Measurements from ENCODE around the gene VPS16. TPM values are rescaled to one million over a fixed set of nuclear protein-coding genes. Genes with fewer than 3 reads are reported as not detected.

VPS16 gene
- total and polyA plus RNA-seq, 2 donors (not counting 1 experiment from before 2014, with no cell fraction given): 63.0 to 68.2 TPM

DNA sequence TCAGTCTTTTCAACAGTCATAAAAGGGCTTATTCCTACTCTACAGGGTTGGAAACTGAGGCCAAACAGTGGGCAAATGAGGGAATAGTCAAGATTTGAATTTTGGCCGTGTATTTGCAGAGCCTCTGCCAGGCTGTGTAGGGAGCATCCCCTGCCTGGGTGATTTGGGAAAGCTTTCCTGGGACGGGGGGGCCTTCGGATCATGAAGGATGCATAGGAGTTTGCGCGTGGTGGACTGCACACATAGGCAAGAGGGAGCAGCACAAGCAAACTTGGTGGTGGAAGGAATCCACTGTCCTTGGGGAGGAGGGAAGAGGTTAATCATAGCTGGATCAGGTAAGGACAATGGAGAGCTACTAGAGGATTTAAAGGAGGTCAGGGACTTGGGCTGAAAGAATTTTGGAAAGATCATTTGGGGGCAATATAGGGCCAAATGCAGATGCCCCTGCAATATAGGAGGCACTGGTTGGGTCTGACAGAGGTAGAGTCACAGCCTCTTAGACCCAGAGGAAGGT is 35.2 kb downstream of the VPS16 start:
- no peak overlapping the region for H3K4me2 ChIP-seq (replicated peaks; ENCODE audit: low read depth, low read length, poor library complexity, severe bottlenecking)
- POLR2A ChIA-PET: no interaction called here
- whole genome bisulfite sequencing (ENCODE audit: insufficient coverage): 98% methylated on average over 5 of the region's 5 CpGs

DNA sequence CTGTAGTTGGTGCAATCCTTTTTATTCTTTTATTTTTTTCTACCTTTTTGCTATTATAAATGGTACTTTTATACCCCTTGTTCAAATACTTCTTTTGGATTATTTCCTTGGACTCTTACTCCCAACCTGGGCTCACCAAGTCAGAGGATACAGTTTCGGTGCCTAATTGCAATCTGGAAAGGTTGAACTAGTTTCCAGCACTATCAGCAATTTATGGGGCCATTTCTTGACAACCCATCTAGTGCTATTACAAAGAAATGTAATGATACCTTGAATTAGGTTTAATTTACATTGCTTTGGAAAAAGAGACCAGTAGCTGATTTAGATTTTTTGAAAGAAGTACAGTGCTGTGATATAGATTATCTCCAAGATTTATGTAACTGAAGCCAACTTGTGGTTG is 38.0 kb downstream of the VPS16 start:
- H3K27me3 ChIP-seq (replicated peaks in 1 of 4; ENCODE audit: control extremely low read depth in 1 of 4, control insufficient read depth in 3 of 4, insufficient read depth in 4 of 4, low read length in 3 of 4): no peaks in the 10 kb centered on the region
- intact Hi-C loops (cut with micrococcal nuclease): loop anchor here (10.0 kb wide), 2 partner anchors 106 to 166 kb away; partner anchors contain the start of genes GNRH2 and MRPS26
- H3K4me3 ChIP-seq (ENCODE audit: control extremely low read depth in 1 of 5, extremely low read depth in 1 of 5, insufficient read depth in 1 of 5, low read depth in 2 of 5, low read length in 4 of 5): no peak overlapping the region
- DNase-seq (no peak), ATAC-seq (ENCODE audit: low read depth) (no peak)
- no peak overlapping the region for H2AFZ ChIP-seq (ENCODE audit: insufficient read depth, low read depth, low read length, poor library complexity, severe bottlenecking)
- Mint-ChIP-seq H3K27ac (no peak overlapping the region), H3K4me1 (peaks cover 46% of the 10 kb centered on the region), H3K27me3 (no peaks in the 10 kb centered on the region), H3K4me3 (no peak overlapping the region), H3K9me3 (ENCODE audit: insufficient read depth) (no peaks in the 10 kb centered on the region)
- H3K27ac ChIP-seq (ENCODE audit: low read length in 2 of 2): no peak overlapping the region
- H3K4me1 ChIP-seq (ENCODE audit: control insufficient read depth in 2 of 2, insufficient read depth in 2 of 2, low read length in 2 of 2): peaks cover 18 to 22% of the 10 kb centered on the region in 2 donors
- no peak overlapping the region for H3K4me2 ChIP-seq (replicated peaks; ENCODE audit: low read depth, low read length, poor library complexity, severe bottlenecking)
- no CpG with 5 or more reads among the region's 1 CpG for WGBS (ENCODE audit: insufficient coverage)
- H3K9ac ChIP-seq (ENCODE audit: low read length): no peak overlapping the region
- H4K20me1 ChIP-seq (ENCODE audit: control insufficient read depth, insufficient read depth, low read length, poor library complexity, severe bottlenecking): peaks cover 43% of the 10 kb centered on the region
- CTCF ChIA-PET: no interaction called here
- POLR2A ChIA-PET: no interaction called here
- H3K79me2 ChIP-seq (ENCODE audit: control insufficient read depth, insufficient read depth, low read length): peaks cover 96% of the 10 kb centered on the region
- peaks cover 2 to 3% of the 10 kb centered on the region in 2 experiments for H3K36me3 ChIP-seq (replicated peaks in 1 of 2; ENCODE audit: control extremely low read depth in 1 of 2, control insufficient read depth in 1 of 2, extremely low read depth in 1 of 2, insufficient read depth in 2 of 2, low read length in 1 of 2)
- TF ChIP-seq, protein P1, sequence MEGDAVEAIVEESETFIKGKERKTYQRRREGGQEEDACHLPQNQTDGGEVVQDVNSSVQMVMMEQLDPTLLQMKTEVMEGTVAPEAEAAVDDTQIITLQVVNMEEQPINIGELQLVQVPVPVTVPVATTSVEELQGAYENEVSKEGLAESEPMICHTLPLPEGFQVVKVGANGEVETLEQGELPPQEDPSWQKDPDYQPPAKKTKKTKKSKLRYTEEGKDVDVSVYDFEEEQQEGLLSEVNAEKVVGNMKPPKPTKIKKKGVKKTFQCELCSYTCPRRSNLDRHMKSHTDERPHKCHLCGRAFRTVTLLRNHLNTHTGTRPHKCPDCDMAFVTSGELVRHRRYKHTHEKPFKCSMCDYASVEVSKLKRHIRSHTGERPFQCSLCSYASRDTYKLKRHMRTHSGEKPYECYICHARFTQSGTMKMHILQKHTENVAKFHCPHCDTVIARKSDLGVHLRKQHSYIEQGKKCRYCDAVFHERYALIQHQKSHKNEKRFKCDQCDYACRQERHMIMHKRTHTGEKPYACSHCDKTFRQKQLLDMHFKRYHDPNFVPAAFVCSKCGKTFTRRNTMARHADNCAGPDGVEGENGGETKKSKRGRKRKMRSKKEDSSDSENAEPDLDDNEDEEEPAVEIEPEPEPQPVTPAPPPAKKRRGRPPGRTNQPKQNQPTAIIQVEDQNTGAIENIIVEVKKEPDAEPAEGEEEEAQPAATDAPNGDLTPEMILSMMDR (IDR thresholded peaks at IDR 0.05): no peak
- H3K9me3 ChIP-seq (ENCODE audit: control extremely low read depth in 1 of 3, control insufficient read depth in 2 of 3, insufficient read depth in 1 of 3, low read length in 2 of 3): no peaks in the 10 kb centered on the region

More for the DNA sequence above, 35.2 kb downstream of the VPS16 start:
- H3K27ac Mint-ChIP-seq: no peak overlapping the region
- H3K4me1 ChIP-seq (ENCODE audit: control insufficient read depth in 2 of 2, insufficient read depth in 2 of 2, low read length in 2 of 2): peaks cover 27 to 35% of the 10 kb centered on the region in 2 donors
- H3K4me3 Mint-ChIP-seq: no peak overlapping the region
- H3K79me2 ChIP-seq (ENCODE audit: control insufficient read depth, insufficient read depth, low read length): peaks cover 72% of the 10 kb centered on the region
- H4K20me1 ChIP-seq (ENCODE audit: control insufficient read depth, insufficient read depth, low read length, poor library complexity, severe bottlenecking): peaks cover 32% of the 10 kb centered on the region
- no peak for ATAC-seq (ENCODE audit: low read depth)
- intact Hi-C loops (cut with micrococcal nuclease): loop anchor here (10.0 kb wide), 2 partner anchors 109 to 169 kb away; partner anchors contain the start of genes GNRH2 and MRPS26
- no peak for DNase-seq
- no peak overlapping the region for H3K27ac ChIP-seq (ENCODE audit: low read length in 2 of 2)
- no peak overlapping the region for H2AFZ ChIP-seq (ENCODE audit: insufficient read depth, low read depth, low read length, poor library complexity, severe bottlenecking)
- CTCF ChIA-PET: no interaction called here
- no peak overlapping the region for H3K9ac ChIP-seq (ENCODE audit: low read length)
- TF ChIP-seq EZH2 (IDR thresholded peaks at IDR 0.05; ENCODE audit: borderline replicate concordance, insufficient read depth, low read depth, low read length, poor library complexity, severe bottlenecking): no peak
- TF ChIP-seq, protein P1 (IDR thresholded peaks at IDR 0.05): no peak
- no peak overlapping the region for H3K4me3 ChIP-seq (ENCODE audit: control extremely low read depth in 1 of 5, extremely low read depth in 1 of 5, insufficient read depth in 1 of 5, low read depth in 2 of 5, low read length in 4 of 5)
- H3K27me3 Mint-ChIP-seq: peaks cover 5% of the 10 kb centered on the region
- H3K27me3 ChIP-seq (replicated peaks in 1 of 4; ENCODE audit: control extremely low read depth in 1 of 4, control insufficient read depth in 3 of 4, insufficient read depth in 4 of 4, low read length in 3 of 4): peaks cover 0 to 11% (median 0%) of the 10 kb centered on the region in 4 experiments
- no peaks in the 10 kb centered on the region for H3K9me3 ChIP-seq (ENCODE audit: control extremely low read depth in 1 of 3, control insufficient read depth in 2 of 3, insufficient read depth in 1 of 3, low read length in 2 of 3)
- no peaks in the 10 kb centered on the region for H3K9me3 Mint-ChIP-seq (ENCODE audit: insufficient read depth)
- H3K4me1 Mint-ChIP-seq: peaks cover 46% of the 10 kb centered on the region
- H3K36me3 ChIP-seq (replicated peaks in 1 of 2; ENCODE audit: control extremely low read depth in 1 of 2, control insufficient read depth in 1 of 2, extremely low read depth in 1 of 2, insufficient read depth in 2 of 2, low read length in 1 of 2): peaks cover 2 to 3% of the 10 kb centered on the region in 2 experiments
